Adipose tissue (tissue), 3 donors: ENCODE measurements around the gene CDCA8. TPM values are rescaled to one million over a fixed set of nuclear protein-coding genes. Genes with fewer than 3 reads are reported as not detected.
A peak's percentile ranks its signal among the peaks of the same experiment; 100 is the strongest.

Experiments
- H3K27ac ChIP-seq: one replicate; pipeline ENCODE4 v1.5.1; 2013; ENCODE audit warnings: low read depth, low read length
- WGBS, 3 donors: extraction: QIAGEN DNeasy Blood & Tissue Kit; methylation state at CpG; one replicate each; pipeline ENCODE4 v1.1.7; 2013; 5-methylcytosine and 5-hydroxymethylcytosine counted together
- polyA plus RNA-seq, 3 donors: library from polyadenylated mRNA; stranded (reverse); fragments of 200-250 nt; gene quantifications; one replicate each; pipeline ENCODE4 v1.2.3, GENCODE V29; 2013
- donor health status: healthy with polysubstance abuse.
- donor health status: Bipolar disorder and iron deficiency.
- donor health status: healthy.

CDCA8 gene
- under 1 TPM; 0.22 to 0.67 (median 0.56) TPM for polyA plus RNA-seq

DNA sequence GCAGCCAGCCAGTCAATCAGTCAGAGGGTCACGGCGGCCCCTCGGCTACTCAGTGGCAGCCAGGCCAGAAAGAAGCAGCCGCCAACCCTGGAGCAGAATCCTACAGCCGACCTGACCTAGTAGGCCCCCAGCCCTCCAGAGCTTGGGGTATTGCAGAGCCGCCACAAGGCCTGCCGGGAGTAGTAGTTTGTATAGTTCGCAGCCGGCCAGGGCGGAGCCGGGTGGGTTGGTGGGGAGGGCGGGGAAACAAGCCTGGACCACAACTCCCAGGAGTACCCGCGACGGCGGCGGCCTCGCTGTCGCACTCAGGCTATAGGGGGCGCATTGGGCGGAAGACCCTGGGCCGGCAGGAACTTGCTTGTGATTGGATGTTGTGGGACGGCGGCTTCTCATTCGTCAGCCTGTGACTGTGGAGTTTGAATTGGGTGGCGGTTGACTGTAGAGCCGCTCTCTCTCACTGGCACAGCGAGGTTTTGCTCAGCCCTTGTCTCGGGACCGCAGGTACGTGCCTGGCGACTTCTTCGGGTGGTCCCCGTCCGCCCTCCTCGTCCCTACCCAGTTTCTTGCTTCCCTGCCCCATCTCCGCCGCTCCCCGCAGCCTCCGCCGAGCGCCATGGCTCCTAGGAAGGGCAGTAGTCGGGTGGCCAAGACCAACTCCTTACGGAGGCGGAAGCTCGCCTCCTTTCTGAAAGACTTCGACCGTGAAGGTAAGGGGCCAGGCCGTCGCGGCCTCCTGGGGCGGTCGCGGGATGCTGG, at the start of gene CDCA8:
TSS of gene CDCA8 (plus strand) at position 439 of the 756 bp plus-strand sequence. CDS start at position 614, 175 bp downstream.
- WGBS, 3 donors: 0% methylated on average over 54 of the region's 54 CpGs
- H3K27ac ChIP-seq: peak within 1 kb of the TSS; percentile 40

GRCh38 chr1:37647281-37647680, 45.0 kb upstream of the CDCA8 start:
- no peak overlapping the region for H3K27ac ChIP-seq
- 79 to 88% (median 87%) methylated on average over 7 of the region's 7 CpGs for WGBS, 3 donors

DNA sequence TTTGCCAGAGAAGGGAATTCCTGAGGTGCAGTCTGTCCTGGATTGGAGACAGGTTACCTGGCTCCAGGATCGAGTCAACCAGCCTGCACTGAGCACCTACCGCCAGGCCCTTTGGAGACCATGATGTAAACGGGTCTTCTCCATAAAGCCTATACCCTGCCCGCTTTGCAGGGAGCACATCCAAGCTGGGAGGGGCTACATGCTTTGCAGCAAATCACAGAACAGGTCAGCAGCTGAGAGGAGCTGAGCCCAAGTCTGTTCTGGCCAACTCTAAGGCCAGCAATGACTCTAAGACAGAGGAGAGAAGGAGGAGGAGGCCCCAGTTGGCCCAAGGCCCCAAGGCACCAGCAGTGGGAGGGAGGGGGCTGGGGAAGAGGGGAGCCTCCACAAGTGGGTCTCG, 42.1 kb upstream of the CDCA8 start:
- 51 to 56% (median 55%) methylated on average over 5 of the region's 5 CpGs for WGBS, 3 donors

GRCh38 chr1:37650721-37651120, 41.6 kb upstream of the CDCA8 start:
- no peak overlapping the region for H3K27ac ChIP-seq
- WGBS, 3 donors: 75 to 84% (median 83%) methylated on average over 5 of the region's 5 CpGs

More for the DNA sequence above, 42.1 kb upstream of the CDCA8 start:
- no peak overlapping the region for H3K27ac ChIP-seq

GRCh38 chr1:37651803-37652202, 40.5 kb upstream of the CDCA8 start:
- no peak overlapping the region for H3K27ac ChIP-seq
- 72 to 78% (median 74%) methylated on average over 10 of the region's 10 CpGs for WGBS, 3 donors

DNA sequence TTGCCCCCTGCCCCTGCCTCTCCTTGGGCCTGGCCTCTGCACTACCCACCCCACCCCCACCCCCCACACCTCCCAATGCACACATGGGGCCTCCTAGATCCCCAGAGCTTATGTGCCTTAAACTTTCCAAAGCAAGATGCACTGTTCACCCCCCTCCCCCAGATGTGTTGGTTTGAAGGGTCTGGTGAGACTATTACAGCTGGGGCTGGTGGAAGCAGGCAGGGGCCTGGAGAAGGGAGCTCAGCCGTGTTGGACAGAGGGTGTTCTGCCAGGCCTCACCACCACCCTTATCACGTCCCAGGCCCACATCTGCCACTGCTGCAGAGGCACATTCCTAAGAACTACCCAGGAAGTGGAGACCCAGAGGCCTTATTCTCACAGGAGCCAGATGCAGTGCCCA, 39.3 kb upstream of the CDCA8 start:
- no peak overlapping the region for H3K27ac ChIP-seq
- WGBS, 3 donors: 42 to 66% (median 66%) methylated on average over 2 of the region's 2 CpGs

DNA sequence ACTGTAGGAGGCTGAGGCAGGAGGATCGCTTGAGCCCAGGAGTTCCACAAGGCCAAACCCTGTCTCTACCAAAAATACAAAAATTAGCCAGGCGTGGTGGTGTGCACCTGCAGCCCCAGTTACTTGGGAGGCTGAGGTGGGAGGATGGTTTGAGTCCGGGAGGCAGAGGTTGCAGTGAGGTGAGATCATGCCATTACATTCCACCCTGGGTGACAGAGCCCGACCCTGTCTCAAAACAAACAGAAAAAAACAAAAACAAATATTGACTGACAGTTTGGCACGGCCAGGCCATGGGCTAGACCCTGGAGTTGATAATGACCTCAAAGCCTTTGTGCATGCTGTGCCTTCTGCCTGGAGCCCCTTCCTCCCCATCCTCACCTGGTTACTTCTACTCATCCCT, 38.4 kb upstream of the CDCA8 start:
- H3K27ac ChIP-seq: no peak overlapping the region
- 57 to 82% (median 71%) methylated on average over 5 of the region's 5 CpGs for WGBS, 3 donors

- no peak overlapping the region for H3K27ac ChIP-seq
Observed at GRCh38 chr1:37655274-37655673, 37.0 kb upstream of the CDCA8 start.

DNA sequence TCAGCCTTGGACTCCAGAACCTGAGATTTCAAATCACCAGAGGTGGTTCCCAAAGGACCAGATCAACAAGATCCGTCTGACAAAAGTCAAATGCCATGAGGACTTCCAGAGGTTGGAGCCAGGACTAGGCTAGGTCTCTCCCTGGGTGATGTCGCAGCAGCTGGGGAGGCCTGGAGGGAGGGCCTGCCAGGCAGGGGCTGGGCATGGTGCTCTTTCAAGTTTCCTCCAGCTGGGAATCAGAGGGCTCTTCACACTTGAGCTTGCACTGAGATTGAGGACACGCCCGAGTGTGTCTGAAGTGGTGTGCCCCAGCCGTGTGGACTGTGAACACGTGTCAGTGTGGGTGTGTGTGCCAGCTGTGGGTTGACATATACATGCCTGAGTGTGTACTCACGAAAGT, 36.3 kb upstream of the CDCA8 start:
- 56 to 74% (median 69%) methylated on average over 7 of the region's 7 CpGs for WGBS, 3 donors

GRCh38 chr1:37656881-37657280, 35.4 kb upstream of the CDCA8 start:
- WGBS, 3 donors: 71 to 76% (median 75%) methylated on average over 11 of the region's 11 CpGs
- no peak overlapping the region for H3K27ac ChIP-seq

More for the DNA sequence above, 36.3 kb upstream of the CDCA8 start:
- no peak overlapping the region for H3K27ac ChIP-seq

DNA sequence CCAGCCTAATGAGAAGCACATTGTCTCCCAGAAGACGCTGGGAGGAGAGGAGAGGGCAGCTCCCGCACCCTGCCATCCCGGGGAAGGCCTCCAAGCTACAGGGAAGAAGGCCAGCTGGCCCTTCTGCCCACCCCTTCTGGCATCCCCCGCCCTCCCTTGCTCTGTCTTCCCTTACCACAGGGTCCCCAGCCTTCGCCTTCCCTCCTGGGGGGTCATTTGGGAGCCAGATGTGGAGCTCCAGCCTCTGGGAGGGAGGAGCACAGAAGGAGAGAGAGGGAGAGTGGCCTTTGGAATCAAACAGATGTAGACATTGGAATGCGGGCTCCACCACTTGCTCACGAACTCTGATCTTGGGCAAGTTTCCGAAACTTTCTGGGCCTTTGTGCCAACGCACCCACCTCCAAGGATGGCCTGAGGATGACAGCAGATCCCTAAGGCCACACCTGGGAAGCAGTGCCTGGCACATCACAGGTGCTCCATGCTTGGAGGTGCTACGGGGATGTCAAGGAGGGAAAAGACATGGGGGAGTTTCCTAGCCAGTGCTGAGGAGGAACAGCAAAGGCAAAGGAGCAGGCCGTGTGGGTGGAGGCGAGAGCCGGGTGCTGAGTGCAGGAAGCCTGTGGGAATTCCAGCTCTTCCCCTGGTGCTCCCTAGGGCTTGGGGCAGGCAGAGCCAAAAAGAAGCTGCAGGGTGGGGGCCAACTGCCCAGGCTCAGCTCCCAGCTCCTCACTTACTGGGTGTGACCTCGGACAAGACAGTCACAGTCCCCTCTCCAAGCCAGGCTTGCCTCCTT, 34.5 kb upstream of the CDCA8 start:
- H3K27ac ChIP-seq: no peak overlapping the region
- WGBS, 3 donors: 57 to 67% (median 59%) methylated on average over 14 of the region's 14 CpGs

DNA sequence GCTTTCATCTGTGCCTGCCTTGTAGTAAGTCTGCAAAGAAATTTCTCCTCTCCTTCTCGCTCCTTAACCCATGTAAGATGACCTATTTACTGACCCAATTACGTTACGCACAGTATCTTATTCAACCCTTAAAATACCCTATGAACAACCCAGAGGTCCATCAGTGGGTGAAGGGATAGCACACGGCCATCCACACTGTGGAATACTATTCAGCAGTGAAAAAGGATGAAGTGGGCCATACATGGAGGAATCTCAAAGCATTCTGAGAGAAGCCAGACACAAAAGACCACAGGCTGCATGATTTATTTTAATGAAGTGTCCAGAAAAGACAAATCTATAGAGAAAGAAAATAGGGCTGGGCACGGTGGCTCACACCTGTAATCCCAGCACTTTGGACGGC, 33.8 kb upstream of the CDCA8 start:
- WGBS, 3 donors: 84 to 86% (median 84%) methylated on average over 6 of the region's 6 CpGs

GRCh38 chr1:37660664-37661063, 31.7 kb upstream of the CDCA8 start:
- WGBS, 3 donors: 22 to 53% (median 37%) methylated on average over 9 to 10 of the region's 10 CpGs
- no peak overlapping the region for H3K27ac ChIP-seq

More for the DNA sequence above, 33.8 kb upstream of the CDCA8 start:
- no peak overlapping the region for H3K27ac ChIP-seq

DNA sequence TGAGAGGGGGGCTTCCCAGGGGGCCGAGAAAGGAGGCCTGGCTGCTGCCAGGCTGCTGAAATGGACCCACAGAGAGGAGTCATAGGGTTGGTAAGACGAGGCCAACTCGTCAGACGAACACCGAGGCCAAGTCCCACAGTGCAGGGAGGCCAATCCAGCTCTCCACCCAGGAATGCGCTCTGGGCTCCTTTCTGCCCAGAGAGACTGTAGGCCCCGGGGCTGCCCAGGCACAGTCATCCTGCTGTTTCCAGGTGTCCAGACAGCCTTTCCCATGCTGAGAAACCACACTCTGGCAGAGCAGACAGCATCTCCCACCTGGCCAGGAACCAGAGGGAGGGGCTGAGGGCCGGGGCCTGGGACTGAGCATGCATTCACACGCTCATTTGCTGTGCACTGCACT, 30.9 kb upstream of the CDCA8 start:
- WGBS, 3 donors: 54 to 70% (median 63%) methylated on average over 9 of the region's 9 CpGs
- H3K27ac ChIP-seq: no peak overlapping the region

GRCh38 chr1:37662031-37662755, 30.1 kb upstream of the CDCA8 start:
- H3K27ac ChIP-seq: no peak overlapping the region
- 76 to 87% (median 80%) methylated on average over 11 of the region's 11 CpGs for WGBS, 3 donors

GRCh38 chr1:37663426-37664000, 28.8 kb upstream of the CDCA8 start:
- 37 to 55% (median 50%) methylated on average over 14 of the region's 14 CpGs for WGBS, 3 donors
- no peak overlapping the region for H3K27ac ChIP-seq

DNA sequence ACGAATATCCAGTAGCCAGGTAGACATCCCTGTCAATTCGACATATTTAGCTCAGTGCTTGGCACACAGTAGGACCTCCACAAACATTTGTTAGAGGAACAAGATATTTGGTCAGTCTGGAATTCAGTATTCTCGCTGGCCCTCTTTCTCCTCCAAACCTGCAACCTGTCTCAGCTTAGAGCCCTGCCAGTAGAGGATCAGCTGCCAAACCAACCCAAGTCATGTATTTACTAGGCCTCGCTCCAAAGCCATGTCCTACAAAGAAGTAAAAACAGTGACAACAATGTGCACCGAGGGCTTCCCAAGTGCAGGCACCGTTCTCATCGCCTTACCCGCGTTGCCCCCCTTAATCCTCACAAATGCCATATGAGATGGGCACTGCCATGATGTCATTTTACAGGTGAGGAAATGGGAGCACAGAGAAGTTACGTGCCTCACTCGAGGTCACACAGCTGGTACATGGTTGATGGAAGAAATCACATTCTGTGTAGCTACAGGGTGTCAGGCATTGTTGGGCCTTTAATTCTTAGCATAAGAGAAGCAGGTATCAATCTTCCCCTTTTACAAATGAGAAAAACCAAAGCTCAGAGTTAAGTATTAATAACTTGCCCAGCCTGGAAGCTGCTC, 26.0 kb upstream of the CDCA8 start:
- WGBS, 3 donors: 74 to 89% (median 87%) methylated on average over 11 of the region's 11 CpGs
- H3K27ac ChIP-seq: no peak overlapping the region

DNA sequence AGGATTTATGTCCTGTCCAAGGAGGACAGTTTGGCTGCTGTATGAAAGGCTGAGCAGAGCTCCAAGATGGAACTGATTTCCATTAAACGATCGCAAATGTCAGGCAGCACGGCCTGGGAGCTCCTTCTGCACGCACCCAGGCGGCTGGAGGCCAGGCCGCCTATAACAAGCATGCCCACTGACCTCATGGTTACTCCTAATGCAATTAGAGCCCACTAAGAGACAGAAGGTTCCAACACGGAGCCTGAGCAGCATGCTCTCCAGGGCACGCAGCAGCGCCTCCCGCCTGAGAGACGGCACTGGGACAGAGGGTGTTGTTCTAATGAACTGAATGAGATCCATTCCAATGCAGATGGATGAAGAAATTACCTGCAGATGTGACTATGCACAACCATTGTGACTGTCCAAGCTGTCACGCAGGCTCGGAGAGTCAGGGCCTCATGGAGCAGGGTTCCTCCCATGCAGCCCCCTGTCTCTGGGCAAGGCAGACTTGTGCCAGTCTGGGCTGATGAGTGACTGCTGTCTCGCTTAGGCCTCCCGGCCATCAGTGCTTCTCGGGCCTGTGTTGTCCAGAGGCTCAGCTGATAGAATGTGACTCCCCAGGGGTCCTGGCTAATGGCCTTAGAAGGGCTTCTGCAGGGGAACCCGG, 25.2 kb upstream of the CDCA8 start:
- whole genome bisulfite sequencing, 3 donors: 53 to 65% (median 63%) methylated on average over 17 of the region's 17 CpGs

More for the DNA sequence above, 25.2 kb upstream of the CDCA8 start:
- no peak overlapping the region for H3K27ac ChIP-seq
